ENCODE measurements around the gene LGALS12.

The LGALS12 gene

DNA sequence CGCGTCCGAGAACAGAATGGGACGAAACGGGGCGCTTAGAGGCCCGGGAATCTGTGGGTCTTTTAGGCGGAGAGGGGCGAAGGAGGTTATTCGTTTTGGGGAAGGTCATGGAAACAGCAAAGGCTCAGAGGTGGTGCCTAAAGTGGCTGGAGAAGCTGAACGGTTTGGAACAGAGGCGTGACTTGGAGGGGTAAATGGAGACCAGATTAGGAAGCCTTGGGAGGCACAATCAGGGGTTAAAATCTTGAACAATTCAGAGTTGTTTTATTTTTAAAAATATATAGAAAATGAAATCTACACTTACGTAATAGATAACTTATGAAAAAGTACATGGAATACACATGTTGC, 14.7 kb upstream of the LGALS12 start:
- no peak for DNase-seq (ENCODE audit: low read depth, low spot score)
- TF ChIP-seq CTCF (IDR thresholded peaks at IDR 0.05; ENCODE audit: low read depth, low read length), result no peak
- peak overlapping the region; percentile 40 for H3K4me3 ChIP-seq (ENCODE audit: low read depth, low read length)
- in situ Hi-C loops (cut with HindIII; ENCODE audit: low sequenced_read_pairs), result no loop called here

GRCh38 chr11:63491636-63492372, 14.1 kb upstream of the LGALS12 start:
- no peak for TF ChIP-seq CTCF (IDR thresholded peaks at IDR 0.05; ENCODE audit: low read depth, low read length)
- H3K4me3 ChIP-seq (ENCODE audit: low read depth, low read length), result peak overlapping the region; percentile 5
- in situ Hi-C loops (cut with HindIII; ENCODE audit: low sequenced_read_pairs), result no loop called here
- no peak for DNase-seq (ENCODE audit: low read depth, low spot score)

GRCh38 chr11:63492441-63492840, 13.4 kb upstream of the LGALS12 start:
- in situ Hi-C loops (cut with HindIII; ENCODE audit: low sequenced_read_pairs), result no loop called here
- TF ChIP-seq CTCF (IDR thresholded peaks at IDR 0.05; ENCODE audit: low read depth, low read length), result no peak
- no peak overlapping the region for H3K4me3 ChIP-seq (ENCODE audit: low read depth, low read length)
- no peak for DNase-seq (ENCODE audit: low read depth, low spot score)

- no peak for DNase-seq (ENCODE audit: low read depth, low spot score)
- no peak for TF ChIP-seq CTCF (IDR thresholded peaks at IDR 0.05; ENCODE audit: low read depth, low read length)
- H3K4me3 ChIP-seq (ENCODE audit: low read depth, low read length), result no peak overlapping the region
- in situ Hi-C loops (cut with HindIII; ENCODE audit: low sequenced_read_pairs), result no loop called here
These were observed 12.8 kb upstream of the LGALS12 start for GRCh38 chr11:63493127-63493526.

DNA sequence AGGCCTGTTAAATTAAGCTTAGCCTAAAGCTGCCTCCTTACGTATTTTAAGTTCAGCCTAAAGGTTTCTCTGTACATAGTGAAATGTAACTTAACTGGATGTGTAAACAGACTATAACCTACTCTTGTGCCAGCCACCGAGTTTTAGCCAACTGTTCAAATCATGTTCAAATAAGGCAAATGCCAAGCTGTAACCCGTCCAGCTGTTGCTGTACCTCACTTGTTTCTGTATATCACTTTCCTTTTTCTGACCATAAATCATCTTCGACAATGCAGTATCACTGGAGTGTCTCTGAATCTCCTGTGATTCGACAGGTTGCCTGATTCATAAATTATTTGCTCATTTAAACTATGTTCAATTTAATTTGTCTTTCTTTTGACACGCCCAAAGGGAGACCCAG, 10.9 kb upstream of the LGALS12 start:
- no peak for TF ChIP-seq CTCF (IDR thresholded peaks at IDR 0.05; ENCODE audit: low read depth, low read length)
- no peak for DNase-seq (ENCODE audit: low read depth, low spot score)
- in situ Hi-C loops (cut with HindIII; ENCODE audit: low sequenced_read_pairs), result no loop called here
- no peak overlapping the region for H3K4me3 ChIP-seq (ENCODE audit: low read depth, low read length)

GRCh38 chr11:63499874-63500273, 6.0 kb upstream of the LGALS12 start:
- no peak for DNase-seq (ENCODE audit: low read depth, low spot score)
- TF ChIP-seq CTCF (IDR thresholded peaks at IDR 0.05; ENCODE audit: low read depth, low read length), result no peak
- in situ Hi-C loops (cut with HindIII; ENCODE audit: low sequenced_read_pairs), result no loop called here
- no peak overlapping the region for H3K4me3 ChIP-seq (ENCODE audit: low read depth, low read length)
